H7 (cell line): ENCODE results near the gene EXOG. TPM values are rescaled to one million over a fixed set of nuclear protein-coding genes. Genes with fewer than 3 reads are reported as not detected.
A peak's percentile ranks its signal among the peaks of the same experiment; 100 is the strongest.

ENCODE experiments used
- DNase-seq: peaks from one replicate; pipeline ENCODE4 v3.0.0; 2012
- H3K27me3 ChIP-seq: 2 replicates; pipeline ENCODE4 v1.6.0; 2011; ENCODE audit warnings: mild to moderate bottlenecking, low read length; ENCODE audit not compliant: control insufficient read depth, insufficient read depth
- H3K36me3 ChIP-seq: replicated peaks from 2 replicates; pipeline ENCODE4 v1.5.1; 2011; ENCODE audit warnings: low read length; ENCODE audit not compliant: control insufficient read depth, insufficient read depth
- H3K4me3 ChIP-seq: 2 replicates; pipeline ENCODE4 v1.5.1; 2011; ENCODE audit warnings: low read depth, mild to moderate bottlenecking, control low read depth, low read length, moderate library complexity; ENCODE audit not compliant: insufficient read depth
- total RNA-seq: library from RNA; depleted of rRNA; stranded (reverse); fragments of >200 nt; shearing (Covaris generic); gene quantifications from 2 replicates; pipeline ENCODE4 v1.2.3, GENCODE V29; 2014; rRNA removed

The EXOG gene
- total RNA-seq = 3.5 and 5.6 TPM in 2 replicates

DNA sequence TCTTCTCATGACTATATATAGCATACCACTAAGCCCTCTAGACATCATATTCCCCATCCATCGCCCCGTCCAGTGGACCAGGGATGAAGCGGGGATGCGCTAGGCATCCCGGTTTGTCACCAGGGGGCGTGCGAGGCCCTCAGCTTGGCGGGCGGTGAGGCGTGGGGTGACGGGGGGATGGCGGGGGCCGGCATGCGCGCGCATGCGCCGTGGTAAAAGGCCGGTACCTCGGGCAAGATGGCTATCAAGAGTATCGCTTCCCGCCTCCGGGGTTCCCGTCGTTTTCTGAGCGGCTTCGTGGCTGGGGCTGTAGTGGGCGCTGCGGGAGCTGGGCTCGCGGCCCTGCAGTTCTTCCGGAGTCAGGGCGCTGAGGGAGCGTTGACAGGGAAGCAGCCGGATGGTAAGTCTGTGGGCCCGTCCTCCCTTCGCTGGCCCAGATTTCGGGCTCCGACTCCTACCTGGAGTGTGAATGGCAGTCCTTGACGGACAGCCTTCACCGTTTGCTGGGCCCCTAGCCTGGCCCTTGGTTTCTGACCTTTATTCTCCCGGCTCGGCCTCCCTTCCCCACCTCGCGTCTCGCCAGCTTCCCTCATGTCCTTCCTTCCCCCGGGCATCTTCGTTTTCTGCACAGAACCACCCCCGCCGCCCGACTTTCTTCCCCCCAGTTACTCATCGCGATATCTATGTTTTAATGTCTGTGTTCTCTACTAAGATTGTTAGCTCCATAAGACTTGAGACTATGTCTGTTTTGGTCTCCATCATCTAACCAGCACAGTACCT lies at the start of gene EXOG:
Gene EXOG, plus strand, starts transcription at position 210 of the 780 bp plus-strand sequence. Its CDS starts 28 bp downstream, at position 238.
- peak; percentile 99 for DNase-seq
- Histone ChIP-seq H3K4me3 (peak within 1 kb of the TSS; percentile 64), H3K27me3 (no peaks in the 10 kb centered on the region), H3K36me3 (peaks cover 1% of the 10 kb centered on the region; the same call in 1 of the 2 replicates)

DNA sequence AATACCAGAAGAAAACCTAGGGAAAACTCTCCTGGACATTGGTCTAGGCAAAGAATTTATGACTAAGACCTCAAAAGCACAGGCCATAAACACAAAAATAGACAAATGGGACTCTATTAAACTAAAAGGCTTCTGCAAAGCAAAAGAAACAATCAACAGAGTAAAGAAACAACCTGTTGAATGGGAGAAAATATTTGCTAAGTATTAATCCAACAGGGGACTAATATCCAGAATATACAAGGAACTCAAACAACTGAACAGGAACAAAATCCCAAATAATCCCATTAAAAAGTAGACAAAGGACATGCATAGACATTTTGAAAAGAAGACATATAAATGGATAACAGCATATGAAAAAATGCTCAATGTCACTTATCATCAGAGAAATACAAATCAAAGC lies 49.3 kb upstream of the EXOG start:
- no peak overlapping the region for H3K4me3 ChIP-seq

GRCh38 chr3:38450853-38451252 lies 45.3 kb upstream of the EXOG start:
- Histone ChIP-seq H3K4me3 (no peak overlapping the region), H3K36me3 (no peaks in the 10 kb centered on the region), H3K27me3 (no peaks in the 10 kb centered on the region)
- DNase-seq = no peak

More for the DNA sequence above, 49.3 kb upstream of the EXOG start:
- Histone ChIP-seq H3K36me3 (no peaks in the 10 kb centered on the region), H3K27me3 (no peaks in the 10 kb centered on the region)
- DNase-seq = no peak

GRCh38 chr3:38453075-38453912 lies 42.8 kb upstream of the EXOG start, which contains the start of gene ACVR2B:
Gene ACVR2B (plus strand): TSS chr3:38453890. CDS start chr3:38454323, 433 bp downstream.
- DNase-seq = peak; percentile 97
- H3K27me3 ChIP-seq = no peaks in the 10 kb centered on the region
- no peaks in the 10 kb centered on the region for H3K36me3 ChIP-seq
- peak within 1 kb of the TSS; percentile 94 for H3K4me3 ChIP-seq

DNA sequence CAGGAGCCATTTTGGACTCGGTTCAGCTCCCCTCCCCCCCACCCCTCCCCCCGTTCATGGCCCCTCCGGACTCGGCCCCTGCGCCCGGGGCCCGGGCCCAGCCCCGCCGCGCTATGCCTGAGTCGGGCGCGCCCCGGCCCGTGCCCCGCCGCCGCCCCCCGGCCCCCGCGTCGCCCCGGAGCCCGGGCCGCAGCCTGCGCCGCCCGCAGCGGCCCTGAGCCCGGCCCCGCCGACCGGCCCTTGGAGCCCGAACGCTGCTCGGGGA lies 42.3 kb upstream of the EXOG start:
- Histone ChIP-seq H3K36me3 (no peaks in the 10 kb centered on the region), H3K27me3 (no peaks in the 10 kb centered on the region), H3K4me3 (peak overlapping the region; percentile 94)
- no peak for DNase-seq

GRCh38 chr3:38454178-38454883 lies 41.8 kb upstream of the EXOG start:
- Histone ChIP-seq H3K36me3 (no peaks in the 10 kb centered on the region), H3K4me3 (peak overlapping the region; percentile 94), H3K27me3 (no peaks in the 10 kb centered on the region)
- DNase-seq = peak; percentile 76

DNA sequence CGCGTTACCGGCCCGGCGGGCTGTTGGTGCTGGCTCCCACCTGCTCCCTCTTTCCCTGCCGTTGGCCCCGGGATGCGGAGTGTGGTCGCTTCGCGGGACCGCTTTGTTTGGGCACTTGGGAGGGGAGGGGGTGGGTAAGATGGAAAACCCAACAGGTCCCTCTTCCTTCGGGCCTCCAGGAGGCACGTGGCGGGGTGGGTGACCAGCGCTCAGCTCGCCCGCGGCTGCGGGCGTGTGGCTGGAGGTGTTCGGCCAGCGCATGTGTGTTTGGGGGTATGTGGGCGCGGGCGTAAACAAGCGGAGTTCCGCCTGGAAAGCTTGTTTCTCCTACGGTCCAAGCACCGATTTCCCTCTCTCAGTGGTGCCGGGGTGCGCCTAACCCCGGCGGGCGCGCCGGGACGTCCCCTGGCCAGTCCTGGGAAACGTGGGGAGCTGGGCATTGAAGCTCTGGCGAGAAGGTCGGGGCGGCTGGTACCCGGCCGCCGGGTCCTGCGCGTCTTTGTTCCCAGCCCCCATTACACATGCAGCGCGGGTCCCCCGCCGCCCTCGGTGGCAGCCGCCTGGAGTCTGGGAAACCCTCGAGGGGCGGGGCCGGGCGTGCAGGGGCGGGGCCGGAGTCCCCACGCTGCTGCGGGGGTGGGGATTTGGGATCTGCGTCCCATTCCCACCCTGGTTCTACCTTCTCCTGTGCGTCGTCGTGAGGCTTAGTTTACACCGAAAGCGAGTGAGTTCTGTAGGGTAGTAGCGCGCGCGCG lies 41.1 kb upstream of the EXOG start:
- no peaks in the 10 kb centered on the region for H3K36me3 ChIP-seq
- H3K4me3 ChIP-seq = peak overlapping the region; percentile 94
- H3K27me3 ChIP-seq = no peaks in the 10 kb centered on the region
- DNase-seq = peak; percentile 95

DNA sequence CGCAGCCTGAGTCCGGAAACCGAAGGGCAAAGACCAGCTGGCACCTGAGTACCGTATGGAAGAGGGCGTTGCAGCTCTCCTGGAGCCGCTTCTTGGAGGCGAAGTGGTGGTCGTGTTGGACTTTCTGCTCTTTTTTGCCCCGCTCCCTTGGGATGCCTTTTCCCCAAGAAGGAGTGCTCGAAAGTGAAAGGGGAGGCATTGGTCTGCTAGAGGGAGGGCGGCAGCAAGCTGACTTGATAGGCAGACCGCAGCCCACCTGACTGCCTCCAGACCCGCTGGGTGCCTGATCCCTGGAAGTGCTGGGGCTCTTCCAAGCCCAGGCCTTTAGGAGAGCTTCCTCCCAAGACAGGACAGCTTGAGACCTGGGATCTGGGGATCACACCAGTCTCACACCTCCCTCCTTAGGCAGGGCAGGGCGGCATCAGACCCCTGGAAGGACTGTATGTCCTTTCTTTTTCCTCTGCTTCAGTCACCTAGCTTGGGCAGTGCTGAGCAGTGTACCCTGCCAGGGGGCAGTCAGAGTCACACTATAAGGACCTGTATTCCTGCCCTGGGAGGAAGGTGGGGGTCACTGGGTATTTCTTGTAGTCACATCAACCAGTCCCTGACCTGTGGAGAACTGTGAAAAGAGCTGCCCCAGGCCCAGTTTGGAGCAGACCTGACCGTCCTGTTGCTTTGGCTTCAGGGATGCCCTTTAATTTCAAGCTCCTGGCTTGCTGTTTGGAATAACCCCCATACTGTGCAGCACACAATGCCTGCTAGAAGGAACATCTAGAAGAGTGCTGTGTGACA lies 40.3 kb upstream of the EXOG start:
- DNase-seq = peak; percentile 76
- Histone ChIP-seq H3K4me3 (peak overlapping the region; percentile 94), H3K36me3 (no peaks in the 10 kb centered on the region), H3K27me3 (no peaks in the 10 kb centered on the region)

GRCh38 chr3:38457111-38458003 lies 38.8 kb upstream of the EXOG start:
- H3K4me3 ChIP-seq = no peak overlapping the region
- H3K27me3 ChIP-seq = no peaks in the 10 kb centered on the region
- DNase-seq = peak; percentile 36
- no peaks in the 10 kb centered on the region for H3K36me3 ChIP-seq

- DNase-seq = no peak
- H3K27me3 ChIP-seq = no peaks in the 10 kb centered on the region
- H3K4me3 ChIP-seq = no peak overlapping the region
- H3K36me3 ChIP-seq = no peaks in the 10 kb centered on the region
Measured at GRCh38 chr3:38458796-38459498, 37.2 kb upstream of the EXOG start.

DNA sequence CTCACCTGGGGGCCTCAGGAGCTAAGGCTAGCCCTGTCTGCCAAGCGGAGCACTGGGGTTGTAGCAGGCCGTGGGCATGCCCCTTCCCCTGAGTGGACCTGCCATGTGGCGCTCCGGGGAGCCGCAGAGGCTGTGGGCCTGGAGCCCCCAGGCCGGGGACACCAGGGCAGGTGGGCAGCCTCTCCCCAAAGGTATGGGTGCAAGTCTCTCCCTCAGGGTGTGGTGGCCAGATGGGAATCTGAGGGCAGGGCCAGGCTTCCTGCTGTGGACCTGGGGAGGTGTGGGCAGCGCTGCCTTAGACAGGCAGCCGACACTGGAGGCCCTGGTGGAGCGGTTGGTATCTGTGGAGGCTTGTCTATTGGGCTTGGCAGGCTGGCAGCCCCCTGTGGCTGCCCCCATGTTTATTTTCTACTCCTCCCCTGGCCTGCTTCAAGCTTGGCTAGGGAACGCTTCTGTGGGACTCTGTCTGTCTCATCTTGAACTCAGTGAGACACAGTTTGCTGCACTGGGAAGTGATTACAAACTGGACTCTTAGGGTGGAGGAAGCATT lies 36.6 kb upstream of the EXOG start:
- H3K4me3 ChIP-seq = no peak overlapping the region
- peak; percentile 52 for DNase-seq
- no peaks in the 10 kb centered on the region for H3K27me3 ChIP-seq
- H3K36me3 ChIP-seq = no peaks in the 10 kb centered on the region
